ENCODE measurements around the gene PLOD2. TPM values are rescaled to one million over a fixed set of nuclear protein-coding genes. Genes with fewer than 3 reads are reported as not detected.

Gene PLOD2
- total and polyA plus RNA-seq, 2 donors (not counting 1 experiment from before 2014, with no cell fraction given) = not detected

- H3K27ac ChIP-seq (ENCODE audit: low read length in 2 of 2) = no peak overlapping the region
- WGBS (ENCODE audit: insufficient coverage) = no CpG with 5 or more reads among the region's 1 CpG
- no peak overlapping the region for H3K4me3 ChIP-seq (ENCODE audit: control extremely low read depth in 1 of 5, extremely low read depth in 1 of 5, insufficient read depth in 1 of 5, low read depth in 2 of 5, low read length in 4 of 5)
- H4K20me1 ChIP-seq (ENCODE audit: control insufficient read depth, insufficient read depth, low read length, poor library complexity, severe bottlenecking) = no peaks in the 10 kb centered on the region
- no peaks in the 10 kb centered on the region for H3K4me1 ChIP-seq (ENCODE audit: control insufficient read depth in 2 of 2, insufficient read depth in 2 of 2, low read length in 2 of 2)
- H3K27ac Mint-ChIP-seq = no peak overlapping the region
- TF ChIP-seq EZH2 (IDR thresholded peaks at IDR 0.05; ENCODE audit: borderline replicate concordance, insufficient read depth, low read depth, low read length, poor library complexity, severe bottlenecking) (no peak), CTCF (IDR thresholded peaks at IDR 0.05) (no peak)
- intact Hi-C loops (cut with micrococcal nuclease) = no loop called here
- no peaks in the 10 kb centered on the region for H3K36me3 ChIP-seq (replicated peaks in 1 of 2; ENCODE audit: control extremely low read depth in 1 of 2, control insufficient read depth in 1 of 2, extremely low read depth in 1 of 2, insufficient read depth in 2 of 2, low read length in 1 of 2)
- no peaks in the 10 kb centered on the region for H3K9me3 ChIP-seq (ENCODE audit: control extremely low read depth in 1 of 3, control insufficient read depth in 2 of 3, insufficient read depth in 1 of 3, low read length in 2 of 3)
- peaks cover 0 to 3% (median 0%) of the 10 kb centered on the region in 4 experiments for H3K27me3 ChIP-seq (replicated peaks in 1 of 4; ENCODE audit: control extremely low read depth in 1 of 4, control insufficient read depth in 3 of 4, insufficient read depth in 4 of 4, low read length in 3 of 4)
- ATAC-seq (ENCODE audit: low read depth) (no peak), DNase-seq (no peak)
- H3K9ac ChIP-seq (ENCODE audit: low read length) = no peak overlapping the region
- H3K9me3 Mint-ChIP-seq (ENCODE audit: insufficient read depth) = no peaks in the 10 kb centered on the region
- ChIA-PET POLR2A (no interaction called here), CTCF (no interaction called here)
- H3K79me2 ChIP-seq (ENCODE audit: control insufficient read depth, insufficient read depth, low read length) = no peaks in the 10 kb centered on the region
- H3K27me3 Mint-ChIP-seq = peaks cover 3% of the 10 kb centered on the region
- no peak overlapping the region for H2AFZ ChIP-seq (ENCODE audit: insufficient read depth, low read depth, low read length, poor library complexity, severe bottlenecking)
- H3K4me3 Mint-ChIP-seq = no peak overlapping the region
- no peak overlapping the region for H3K4me2 ChIP-seq (replicated peaks; ENCODE audit: low read depth, low read length, poor library complexity, severe bottlenecking)
- no peaks in the 10 kb centered on the region for H3K4me1 Mint-ChIP-seq
These were observed 15.3 kb downstream of the PLOD2 start for GRCh38 chr3:146145642-146146041.

GRCh38 chr3:146142757-146143156, 18.2 kb downstream of the PLOD2 start:
- no peak for TF ChIP-seq CTCF (IDR thresholded peaks at IDR 0.05)
- TF ChIP-seq EZH2 (IDR thresholded peaks at IDR 0.05; ENCODE audit: borderline replicate concordance, insufficient read depth, low read depth, low read length, poor library complexity, severe bottlenecking) = no peak
- Histone ChIP-seq H3K4me2 (replicated peaks; ENCODE audit: low read depth, low read length, poor library complexity, severe bottlenecking) (no peak overlapping the region), H3K4me3 (ENCODE audit: control extremely low read depth in 1 of 5, extremely low read depth in 1 of 5, insufficient read depth in 1 of 5, low read depth in 2 of 5, low read length in 4 of 5) (no peak overlapping the region), H3K9me3 (ENCODE audit: control extremely low read depth in 1 of 3, control insufficient read depth in 2 of 3, insufficient read depth in 1 of 3, low read length in 2 of 3) (no peaks in the 10 kb centered on the region), H3K9ac (ENCODE audit: low read length) (no peak overlapping the region), H3K4me1 (ENCODE audit: control insufficient read depth in 2 of 2, insufficient read depth in 2 of 2, low read length in 2 of 2) (no peaks in the 10 kb centered on the region), H3K36me3 (replicated peaks in 1 of 2; ENCODE audit: control extremely low read depth in 1 of 2, control insufficient read depth in 1 of 2, extremely low read depth in 1 of 2, insufficient read depth in 2 of 2, low read length in 1 of 2) (no peaks in the 10 kb centered on the region), H3K79me2 (ENCODE audit: control insufficient read depth, insufficient read depth, low read length) (no peaks in the 10 kb centered on the region), H3K27me3 (replicated peaks in 1 of 4; ENCODE audit: control extremely low read depth in 1 of 4, control insufficient read depth in 3 of 4, insufficient read depth in 4 of 4, low read length in 3 of 4) (peaks cover 0 to 3% (median 0%) of the 10 kb centered on the region in 4 experiments), H2AFZ (ENCODE audit: insufficient read depth, low read depth, low read length, poor library complexity, severe bottlenecking) (no peak overlapping the region), H3K27ac (ENCODE audit: low read length in 2 of 2) (no peak overlapping the region), H4K20me1 (ENCODE audit: control insufficient read depth, insufficient read depth, low read length, poor library complexity, severe bottlenecking) (no peaks in the 10 kb centered on the region)
- DNase-seq (no peak), ATAC-seq (ENCODE audit: low read depth) (no peak)
- no peak overlapping the region for H3K27ac Mint-ChIP-seq
- H3K9me3 Mint-ChIP-seq (ENCODE audit: insufficient read depth) = no peaks in the 10 kb centered on the region
- no peaks in the 10 kb centered on the region for H3K4me1 Mint-ChIP-seq
- CTCF ChIA-PET = no interaction called here
- H3K27me3 Mint-ChIP-seq = no peaks in the 10 kb centered on the region
- intact Hi-C loops (cut with micrococcal nuclease) = no loop called here
- POLR2A ChIA-PET = no interaction called here
- WGBS (ENCODE audit: insufficient coverage) = 100% methylated on average over 1 of the region's 3 CpGs
- H3K4me3 Mint-ChIP-seq = no peak overlapping the region
